Ovary (tissue), 3 donors: ENCODE data around the gene CRKL.

ENCODE experiments used
- EP300 ChIP-seq: sonication (generic); formaldehyde crosslinking; IDR thresholded peaks from one replicate; pipeline ENCODE4 v1.6.1; 2017; ENCODE audit warnings: antibody characterized with exemption
- POLR2A ChIP-seq: fragments of 450-650 bp; IDR thresholded peaks from one replicate; pipeline ENCODE4 v1.6.1; 2017; ENCODE audit warnings: antibody characterized with exemption, mild to moderate bottlenecking, moderate library complexity
- TF ChIP-seq, protein P1 (sequence below), 3 donors: fragments of 450-650 bp in 2 of 3; fragments of 200-600 bp in 1 of 3; IDR thresholded peaks; one replicate each; pipeline versions ENCODE4 v1.5.1 to v1.8.0; 2016 to 2022; ENCODE audit warnings: antibody characterized with exemption in 3 of 3, mild to moderate bottlenecking in 1 of 3
- donor health status: DM: no; HTN: no; CAD: no.

DNA sequence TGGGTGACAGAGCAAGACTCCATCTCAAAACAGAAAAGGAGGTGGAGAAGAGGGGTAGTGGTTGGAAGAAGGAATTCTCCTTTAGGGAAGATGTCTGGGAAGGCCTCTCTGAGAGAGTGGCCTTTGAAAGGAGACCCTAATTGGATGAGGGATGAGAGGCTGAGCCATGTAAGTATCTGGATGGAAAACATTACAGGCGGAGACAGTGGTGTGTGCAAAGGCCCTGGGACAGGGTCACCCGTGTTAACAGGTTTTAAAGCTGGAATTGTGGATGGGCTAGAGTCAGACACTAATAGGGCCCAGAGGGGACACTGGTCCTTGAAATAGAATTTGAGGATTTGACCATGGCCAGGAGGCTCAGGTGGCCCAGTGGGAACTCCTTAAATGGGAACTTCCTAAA, 48.0 kb upstream of the CRKL start:
- TF ChIP-seq, protein P1, sequence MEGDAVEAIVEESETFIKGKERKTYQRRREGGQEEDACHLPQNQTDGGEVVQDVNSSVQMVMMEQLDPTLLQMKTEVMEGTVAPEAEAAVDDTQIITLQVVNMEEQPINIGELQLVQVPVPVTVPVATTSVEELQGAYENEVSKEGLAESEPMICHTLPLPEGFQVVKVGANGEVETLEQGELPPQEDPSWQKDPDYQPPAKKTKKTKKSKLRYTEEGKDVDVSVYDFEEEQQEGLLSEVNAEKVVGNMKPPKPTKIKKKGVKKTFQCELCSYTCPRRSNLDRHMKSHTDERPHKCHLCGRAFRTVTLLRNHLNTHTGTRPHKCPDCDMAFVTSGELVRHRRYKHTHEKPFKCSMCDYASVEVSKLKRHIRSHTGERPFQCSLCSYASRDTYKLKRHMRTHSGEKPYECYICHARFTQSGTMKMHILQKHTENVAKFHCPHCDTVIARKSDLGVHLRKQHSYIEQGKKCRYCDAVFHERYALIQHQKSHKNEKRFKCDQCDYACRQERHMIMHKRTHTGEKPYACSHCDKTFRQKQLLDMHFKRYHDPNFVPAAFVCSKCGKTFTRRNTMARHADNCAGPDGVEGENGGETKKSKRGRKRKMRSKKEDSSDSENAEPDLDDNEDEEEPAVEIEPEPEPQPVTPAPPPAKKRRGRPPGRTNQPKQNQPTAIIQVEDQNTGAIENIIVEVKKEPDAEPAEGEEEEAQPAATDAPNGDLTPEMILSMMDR (IDR thresholded peaks at IDR 0.05) = no peak
- TF ChIP-seq POLR2A = no peak
- no peak for TF ChIP-seq EP300
